GM12878 (cell line): ENCODE results near the gene RSRP1. TPM values are rescaled to one million over a fixed set of nuclear protein-coding genes. Genes with fewer than 3 reads are reported as not detected.

Source experiments
- CEBPZ ChIP-seq: fragments of 150-350 bp; IDR thresholded peaks from 2 replicates; pipeline ENCODE4 v1.6.1; 2016; ENCODE audit warnings: low read depth, low read length
- ETV6 ChIP-seq, 2 experiments: fragments of 450-650 bp in 1 of 2; IDR thresholded peaks in 1 of 2; conservative IDR thresholded peaks in 1 of 2; 2 replicates each; pipeline ENCODE4 v1.6.1; 2014; ENCODE audit warnings: antibody characterized with exemption in 1 of 2, borderline replicate concordance in 1 of 2, low read depth in 1 of 2, mild to moderate bottlenecking in 1 of 2, moderate library complexity in 1 of 2
- KLF5 ChIP-seq: fragments of 450-650 bp; IDR thresholded peaks from 2 replicates; pipeline ENCODE4 v1.6.1; 2014; ENCODE audit warnings: mild to moderate bottlenecking; ENCODE audit not compliant: partially characterized antibody
- MTA2 ChIP-seq: fragments of 450-650 bp; IDR thresholded peaks from 2 replicates; pipeline ENCODE4 v1.6.1; 2016; ENCODE audit warnings: low read depth, mild to moderate bottlenecking, moderate library complexity
- NFXL1 ChIP-seq: fragments of 450-650 bp; IDR thresholded peaks from 2 replicates; pipeline ENCODE4 v1.6.1; 2017; ENCODE audit warnings: antibody characterized with exemption, mild to moderate bottlenecking, borderline replicate concordance
- RB1 ChIP-seq: fragments of 450-650 bp; formaldehyde crosslinking; IDR thresholded peaks from 2 replicates; pipeline ENCODE4 v1.6.1; 2017; ENCODE audit warnings: mild to moderate bottlenecking, borderline replicate concordance
- SIX5 ChIP-seq: IDR thresholded peaks from 2 replicates; pipeline ENCODE4 v1.6.1; 2011; ENCODE audit warnings: mild to moderate bottlenecking, low read depth, low read length, moderate library complexity; ENCODE audit not compliant: severe bottlenecking
- SMC3 ChIP-seq: IDR thresholded peaks from 2 replicates; pipeline ENCODE4 v1.6.1; 2011; ENCODE audit warnings: low read length, improper control_type of control experiment, borderline replicate concordance
- SP1 ChIP-seq: IDR thresholded peaks from one replicate; pipeline ENCODE4 v1.6.1; 2011; ENCODE audit warnings: low read depth, low read length
- TBL1XR1 ChIP-seq: IDR thresholded peaks from 2 replicates; pipeline ENCODE4 v1.6.1; 2012; ENCODE audit warnings: low read depth, low read length, improper control_type of control experiment
- TCF12 ChIP-seq: IDR thresholded peaks from 2 replicates; pipeline ENCODE4 v1.6.1; 2011; ENCODE audit warnings: low read depth, mild to moderate bottlenecking, low read length
- USF2 ChIP-seq: IDR thresholded peaks from 2 replicates; pipeline ENCODE4 v1.6.1; 2011; ENCODE audit warnings: low read depth, low read length, improper control_type of control experiment, borderline replicate concordance
- ZBTB11 ChIP-seq: fragments of 450-650 bp; formaldehyde crosslinking; IDR thresholded peaks from 2 replicates; pipeline ENCODE4 v1.5.0; 2022; ENCODE audit warnings: mild to moderate bottlenecking, missing genetic modification characterization
- polyA plus RNA-seq, 11 experiments: library from polyadenylated mRNA; depleted of rRNA in 4 of 11; unstranded in 6 of 11; stranded (reverse) in 5 of 11; fragments of >200 nt; fragmentation: Nextera tagmentation in 4 of 11; fragmentation: Illumina TruSeq in 1 of 11; extraction: Ambion mirVana in 4 of 11; extraction: Trizol in 1 of 11; gene quantifications; 1 replicate in 1 of 11; 2 replicates in 10 of 11; pipeline versions ENCODE4 v1.2.1 to v1.2.3, GENCODE V29; 2011 to 2016; ENCODE audit warnings: inconsistent platforms in 2 of 11, missing spikeins in 2 of 11, low read depth in 1 of 11
- total RNA-seq, 4 experiments: library from RNA; depleted of rRNA in 3 of 4; stranded (reverse); fragments of >200 nt in 3 of 4; fragmentation: Illumina TruSeq in 1 of 4; extraction: Trizol in 1 of 4; gene quantifications; 2 replicates each; pipeline versions ENCODE4 v1.2.1 to v1.2.3, GENCODE V29; 2013 to 2021
- TF ChIP-seq, protein P1 (sequence below): fragments of 450-650 bp; formaldehyde crosslinking; IDR thresholded peaks from 2 replicates; pipeline ENCODE4 v1.4.0; 2020; ENCODE audit warnings: mild to moderate bottlenecking, moderate library complexity
- TF ChIP-seq, protein P2 (sequence below): fragments of 450-650 bp; IDR thresholded peaks from 2 replicates; pipeline ENCODE4 v1.6.1; 2016; ENCODE audit warnings: mild to moderate bottlenecking

Gene RSRP1
- total and polyA plus RNA-seq, 10 of the 15 experiments (the other 5 are each of a cell fraction or from before 2014, with no cell fraction given), result 23.5 to 128 (median 90.0) TPM

GRCh38 chr1:25247024-25247828, at the start of gene RSRP1 (continued):
- TF ChIP-seq CEBPZ (no peak), SP1 (peak; percentile 52), ETV6 (conservative IDR thresholded peaks at IDR 0.05 in 1 of 2, IDR thresholded peaks at IDR 0.05 in 1 of 2; ENCODE audit: borderline replicate concordance in 1 of 2, low read depth in 1 of 2) (peak in 1 of 2 experiments; percentile 59; a peak in 2 of 4 replicates), SIX5 (no peak), ZBTB11 (no peak; the same call in 1 of the 2 replicates), TBL1XR1 (peak; percentile 40), RB1 (peak; percentile 97), SMC3 (no peak), MTA2 (peak; percentile 26), TCF12 (peak; percentile 60; the same call in 1 of the 2 replicates), NFXL1 (no peak), USF2 (no peak), KLF5 (peak; percentile 85)
- TF ChIP-seq, protein P1, sequence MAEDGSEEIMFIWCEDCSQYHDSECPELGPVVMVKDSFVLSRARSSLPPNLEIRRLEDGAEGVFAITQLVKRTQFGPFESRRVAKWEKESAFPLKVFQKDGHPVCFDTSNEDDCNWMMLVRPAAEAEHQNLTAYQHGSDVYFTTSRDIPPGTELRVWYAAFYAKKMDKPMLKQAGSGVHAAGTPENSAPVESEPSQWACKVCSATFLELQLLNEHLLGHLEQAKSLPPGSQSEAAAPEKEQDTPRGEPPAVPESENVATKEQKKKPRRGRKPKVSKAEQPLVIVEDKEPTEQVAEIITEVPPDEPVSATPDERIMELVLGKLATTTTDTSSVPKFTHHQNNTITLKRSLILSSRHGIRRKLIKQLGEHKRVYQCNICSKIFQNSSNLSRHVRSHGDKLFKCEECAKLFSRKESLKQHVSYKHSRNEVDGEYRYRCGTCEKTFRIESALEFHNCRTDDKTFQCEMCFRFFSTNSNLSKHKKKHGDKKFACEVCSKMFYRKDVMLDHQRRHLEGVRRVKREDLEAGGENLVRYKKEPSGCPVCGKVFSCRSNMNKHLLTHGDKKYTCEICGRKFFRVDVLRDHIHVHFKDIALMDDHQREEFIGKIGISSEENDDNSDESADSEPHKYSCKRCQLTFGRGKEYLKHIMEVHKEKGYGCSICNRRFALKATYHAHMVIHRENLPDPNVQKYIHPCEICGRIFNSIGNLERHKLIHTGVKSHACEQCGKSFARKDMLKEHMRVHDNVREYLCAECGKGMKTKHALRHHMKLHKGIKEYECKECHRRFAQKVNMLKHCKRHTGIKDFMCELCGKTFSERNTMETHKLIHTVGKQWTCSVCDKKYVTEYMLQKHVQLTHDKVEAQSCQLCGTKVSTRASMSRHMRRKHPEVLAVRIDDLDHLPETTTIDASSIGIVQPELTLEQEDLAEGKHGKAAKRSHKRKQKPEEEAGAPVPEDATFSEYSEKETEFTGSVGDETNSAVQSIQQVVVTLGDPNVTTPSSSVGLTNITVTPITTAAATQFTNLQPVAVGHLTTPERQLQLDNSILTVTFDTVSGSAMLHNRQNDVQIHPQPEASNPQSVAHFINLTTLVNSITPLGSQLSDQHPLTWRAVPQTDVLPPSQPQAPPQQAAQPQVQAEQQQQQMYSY, result no peak
- TF ChIP-seq, protein P2, sequence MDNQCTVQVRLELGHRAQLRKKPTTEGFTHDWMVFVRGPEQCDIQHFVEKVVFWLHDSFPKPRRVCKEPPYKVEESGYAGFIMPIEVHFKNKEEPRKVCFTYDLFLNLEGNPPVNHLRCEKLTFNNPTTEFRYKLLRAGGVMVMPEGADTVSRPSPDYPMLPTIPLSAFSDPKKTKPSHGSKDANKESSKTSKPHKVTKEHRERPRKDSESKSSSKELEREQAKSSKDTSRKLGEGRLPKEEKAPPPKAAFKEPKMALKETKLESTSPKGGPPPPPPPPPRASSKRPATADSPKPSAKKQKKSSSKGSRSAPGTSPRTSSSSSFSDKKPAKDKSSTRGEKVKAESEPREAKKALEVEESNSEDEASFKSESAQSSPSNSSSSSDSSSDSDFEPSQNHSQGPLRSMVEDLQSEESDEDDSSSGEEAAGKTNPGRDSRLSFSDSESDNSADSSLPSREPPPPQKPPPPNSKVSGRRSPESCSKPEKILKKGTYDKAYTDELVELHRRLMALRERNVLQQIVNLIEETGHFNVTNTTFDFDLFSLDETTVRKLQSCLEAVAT, result peak; percentile 97
